OCI-LY3 (cell line): ENCODE results near the gene GPX2.
A peak's percentile ranks its signal among the peaks of the same experiment; 100 is the strongest.

Source experiments
- CTCF ChIP-seq: fragments of 200-600, 300-600 bp; sonication (generic); IDR thresholded peaks from 2 replicates; pipeline ENCODE4 v1.5.1; 2014; ENCODE audit warnings: antibody characterized with exemption, low read length, low read depth
- EZH2phosphoT487 ChIP-seq: fragments of 200-600 bp; shearing (Covaris generic); IDR thresholded peaks from 2 replicates; pipeline ENCODE4 v1.6.1; 2018; ENCODE audit warnings: antibody characterized with exemption, mixed run types, low read depth

- TF ChIP-seq CTCF, result peak; percentile 20
- TF ChIP-seq EZH2phosphoT487, result no peak
Measured at GRCh38 chr14:64937821-64938193, 4.7 kb downstream of the GPX2 start.
